GM21825 (cell line): Measurements from ENCODE around the gene PIP4K2A.
"Not testable (repeated sequence)": the region's sequence is repeated elsewhere in the genome, so short reads cannot be mapped to it uniquely, and the experiment has no call there.

Source experiments
- ATAC-seq: cut with Tn5 transposase; IDR thresholded peaks from one replicate; pipeline ENCODE4 v1.9.1; 2021; ENCODE audit warnings: mild to moderate bottlenecking, moderate library complexity; ENCODE audit not compliant: unreplicated experiment

The PIP4K2A gene

DNA sequence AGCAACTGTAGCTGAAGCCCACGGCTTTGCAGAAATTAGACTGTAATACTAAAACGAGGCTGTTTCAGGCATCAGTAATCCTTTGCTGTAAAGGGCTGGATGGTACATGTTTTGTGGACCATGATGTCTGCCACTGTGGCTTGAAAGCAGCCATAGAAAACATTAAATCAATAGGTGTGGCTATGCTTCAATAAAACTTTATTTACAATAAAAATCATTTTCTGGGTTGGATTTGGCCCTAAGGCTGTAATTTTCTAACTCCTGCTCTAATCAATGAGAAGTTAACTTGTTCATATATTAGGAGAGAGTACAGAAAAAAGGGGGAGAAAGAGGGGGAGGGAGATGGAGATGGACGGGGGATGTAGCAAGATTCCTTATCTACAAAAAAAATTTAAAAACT is 183.4 kb downstream of the PIP4K2A start:
- ATAC-seq = no peak

DNA sequence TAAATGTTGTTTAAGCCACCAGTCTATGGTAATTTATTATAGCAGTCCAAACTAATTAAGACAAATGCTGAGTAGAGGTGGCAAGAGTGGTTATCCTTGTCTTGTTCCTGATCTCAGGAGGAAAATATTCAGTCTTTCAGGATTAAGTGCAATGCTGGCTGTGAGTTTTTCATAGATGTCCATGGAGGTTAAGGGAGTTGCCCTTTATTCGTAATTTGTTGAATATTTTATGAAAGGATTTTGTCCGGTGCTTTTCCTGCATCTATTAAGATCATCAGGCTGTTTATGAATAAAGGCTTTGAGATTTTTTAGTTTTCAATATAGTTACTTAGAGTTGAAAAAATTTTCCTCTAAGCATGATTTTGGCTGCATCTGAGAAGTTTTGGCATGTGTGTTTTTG is 186.9 kb downstream of the PIP4K2A start:
- ATAC-seq = no peak

DNA sequence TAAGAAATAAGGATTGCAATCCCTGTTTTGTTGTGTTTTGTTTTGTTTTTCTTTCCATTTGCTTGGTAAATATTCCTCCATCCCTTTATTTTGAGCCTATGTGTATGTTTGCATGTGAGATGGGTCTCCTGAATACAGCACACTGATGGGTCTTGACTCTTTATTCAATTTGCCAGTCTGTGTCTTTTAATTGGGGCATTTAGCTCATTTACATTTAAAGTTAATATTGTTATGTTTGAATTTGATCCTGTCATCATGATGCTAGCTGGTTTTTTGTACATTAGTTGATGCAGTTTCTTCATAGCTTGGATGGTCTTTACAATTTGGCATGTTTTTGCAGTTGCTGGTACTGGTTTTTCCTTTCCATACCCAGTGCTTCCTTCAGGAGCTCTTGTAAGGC is 190.0 kb downstream of the PIP4K2A start:
- not testable (repeated sequence) for ATAC-seq

DNA sequence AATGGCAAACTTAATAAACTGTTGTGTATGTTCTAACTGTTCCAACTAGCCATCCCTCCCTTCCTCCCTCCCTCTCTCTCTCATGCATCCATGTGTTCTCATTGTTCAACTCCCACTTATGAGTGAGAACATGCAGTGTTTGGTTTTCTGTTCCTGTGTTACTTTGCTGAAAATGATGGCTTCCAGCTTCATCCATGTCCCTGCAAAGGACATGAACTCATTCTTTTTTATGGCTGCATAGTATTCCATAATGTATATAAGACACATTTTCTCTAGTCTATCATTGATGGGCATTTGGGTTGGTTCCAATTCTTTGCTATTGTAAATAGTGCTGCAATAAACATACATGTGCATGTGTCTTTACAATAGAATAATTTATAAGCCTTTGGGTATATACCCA is 193.7 kb downstream of the PIP4K2A start:
- ATAC-seq = not testable (repeated sequence)

DNA sequence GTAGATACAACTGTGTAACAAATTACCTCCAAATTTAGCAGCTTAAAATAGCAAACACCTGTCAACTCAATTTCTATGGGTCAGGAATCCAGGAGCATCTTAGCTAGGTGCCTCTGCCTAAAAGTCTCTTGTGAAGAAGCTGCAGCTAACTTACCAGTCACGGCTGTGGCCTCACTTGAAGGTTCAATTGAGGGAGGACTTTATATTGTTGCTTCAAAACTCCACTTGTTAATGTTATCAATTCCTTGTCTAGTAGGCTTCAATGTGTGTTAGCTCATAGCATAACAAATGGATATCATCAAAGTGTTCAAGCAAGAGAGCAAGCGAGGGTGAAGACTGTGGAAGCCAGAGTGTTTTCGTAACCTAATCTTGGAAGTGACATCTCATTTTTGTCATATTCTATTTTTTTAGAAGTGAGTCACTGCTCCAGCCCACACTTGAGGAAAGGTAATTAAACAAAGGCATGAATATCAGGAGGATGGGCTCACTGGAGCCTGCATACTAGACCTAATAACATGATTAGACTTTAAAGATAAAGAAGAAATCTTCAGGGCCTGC is 196.1 kb downstream of the PIP4K2A start:
- ATAC-seq = no peak

DNA sequence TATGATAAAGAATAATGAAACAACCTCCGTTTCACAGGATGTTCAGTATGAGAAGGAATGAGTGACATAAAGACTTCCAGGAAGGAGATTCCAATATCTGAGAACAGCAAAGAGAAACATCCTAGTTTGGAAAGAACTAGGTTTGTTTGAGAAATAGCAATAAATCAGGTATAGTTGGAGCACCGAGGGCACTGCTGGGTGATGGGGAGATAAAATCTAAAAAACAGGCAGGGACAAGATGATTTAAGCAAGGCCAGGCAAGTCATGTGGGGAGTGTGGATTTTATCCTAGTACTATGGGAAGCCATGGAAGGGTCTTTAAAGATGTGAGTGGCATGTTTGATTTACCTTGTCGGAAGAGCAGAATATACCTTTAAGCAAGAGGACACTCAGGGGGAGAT is 199.4 kb downstream of the PIP4K2A start:
- no peak for ATAC-seq

DNA sequence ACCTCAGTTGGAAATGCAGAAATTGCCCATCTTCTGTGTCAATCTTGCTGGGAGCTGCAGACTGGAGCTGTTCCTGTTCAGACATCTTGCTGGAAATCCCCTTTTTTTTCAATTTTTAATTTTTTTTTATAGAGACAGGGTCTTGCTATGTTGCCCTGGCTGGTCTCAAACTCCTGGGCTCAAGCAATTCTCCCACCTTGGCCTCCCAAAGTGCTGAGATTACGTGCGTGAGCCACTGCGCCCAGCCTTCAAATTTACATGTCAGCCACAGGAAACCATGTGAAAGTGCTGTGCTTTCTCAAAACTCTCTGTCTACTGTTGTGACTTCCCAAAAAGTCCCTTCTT is 200.0 kb downstream of the PIP4K2A start:
- not testable (repeated sequence) for ATAC-seq

DNA sequence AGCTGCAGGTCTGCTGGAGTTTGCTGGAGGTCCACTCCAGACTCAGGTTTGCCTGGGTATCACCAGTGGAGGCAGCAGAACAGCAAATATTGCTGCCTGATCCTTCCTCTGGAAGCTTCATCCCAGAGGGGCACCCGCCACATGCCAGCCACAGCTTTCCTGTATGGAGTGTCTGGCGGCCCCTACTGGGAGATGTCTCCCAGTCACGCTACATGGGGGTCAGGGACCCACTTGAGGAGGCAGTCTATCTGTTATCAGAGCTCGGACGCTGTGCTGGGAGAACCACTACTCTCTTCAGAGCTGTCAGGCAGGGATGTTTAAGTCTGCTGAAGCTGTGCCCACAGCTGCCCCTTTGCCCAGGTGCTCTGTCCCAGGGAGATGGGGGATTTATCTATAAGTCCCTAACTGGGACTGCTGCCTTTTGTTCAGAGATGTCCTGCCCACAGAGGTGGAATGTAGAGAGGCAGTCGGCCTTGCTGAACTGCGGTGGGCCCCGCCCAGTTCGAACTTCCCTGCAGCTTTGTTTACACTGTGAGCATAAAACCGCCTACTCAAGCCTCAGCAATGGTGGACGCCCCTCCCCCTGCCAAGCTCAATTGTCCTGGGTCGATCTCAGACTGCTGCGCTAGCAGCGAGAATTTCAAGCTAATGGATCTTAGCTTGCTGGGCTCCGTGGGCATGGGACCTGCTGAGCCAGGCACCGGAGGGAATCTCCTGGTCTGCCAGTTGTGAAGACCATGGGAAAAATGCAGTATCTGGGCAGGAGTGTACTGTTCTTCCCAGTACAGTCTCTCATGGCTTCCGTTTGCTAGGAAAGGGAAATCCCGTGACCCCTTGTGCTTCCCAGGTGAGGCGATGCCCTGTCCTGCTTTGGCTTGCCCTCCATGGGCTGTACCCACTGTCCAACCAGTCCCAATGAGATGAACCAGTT is 200.6 kb downstream of the PIP4K2A start:
- not testable (repeated sequence) for ATAC-seq

DNA sequence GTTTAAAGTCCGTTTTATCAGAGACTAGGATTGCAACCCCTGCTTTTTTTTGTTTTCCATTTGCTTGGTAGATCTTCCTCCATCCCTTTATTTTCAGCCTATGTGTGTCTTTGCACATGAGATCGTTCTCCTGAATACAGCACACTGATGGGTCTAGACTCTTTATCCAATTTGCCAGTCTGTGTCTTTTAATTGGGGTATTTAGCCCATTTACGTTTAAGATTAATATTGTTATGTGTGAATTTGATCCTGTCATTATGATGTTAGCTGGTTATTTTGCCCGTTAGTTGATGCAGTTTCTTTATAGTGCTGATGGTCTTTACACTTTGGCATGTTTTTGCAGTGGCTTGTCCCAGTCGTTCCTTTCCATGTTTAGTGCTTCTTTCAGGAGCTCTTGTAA is 202.4 kb downstream of the PIP4K2A start:
- ATAC-seq = not testable (repeated sequence)

DNA sequence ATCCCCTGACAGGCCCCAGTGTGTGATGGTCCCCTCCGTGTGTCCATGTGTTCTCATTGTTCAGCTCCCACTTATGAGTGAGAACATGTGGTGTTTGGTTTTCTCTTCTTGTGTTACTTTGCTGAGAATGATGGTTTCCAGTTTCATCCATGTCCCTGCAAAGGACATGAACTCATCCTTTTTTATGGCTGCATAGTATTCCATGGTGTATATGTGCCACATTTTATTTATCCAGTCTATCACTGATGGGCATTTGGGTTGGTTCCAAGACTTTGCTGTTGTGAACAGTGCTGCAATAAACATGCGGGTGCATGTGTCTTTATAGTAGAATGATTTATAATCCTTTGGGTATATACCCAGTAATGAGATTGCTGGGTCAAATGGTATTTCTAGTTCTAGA is 206.2 kb downstream of the PIP4K2A start:
- not testable (repeated sequence) for ATAC-seq

DNA sequence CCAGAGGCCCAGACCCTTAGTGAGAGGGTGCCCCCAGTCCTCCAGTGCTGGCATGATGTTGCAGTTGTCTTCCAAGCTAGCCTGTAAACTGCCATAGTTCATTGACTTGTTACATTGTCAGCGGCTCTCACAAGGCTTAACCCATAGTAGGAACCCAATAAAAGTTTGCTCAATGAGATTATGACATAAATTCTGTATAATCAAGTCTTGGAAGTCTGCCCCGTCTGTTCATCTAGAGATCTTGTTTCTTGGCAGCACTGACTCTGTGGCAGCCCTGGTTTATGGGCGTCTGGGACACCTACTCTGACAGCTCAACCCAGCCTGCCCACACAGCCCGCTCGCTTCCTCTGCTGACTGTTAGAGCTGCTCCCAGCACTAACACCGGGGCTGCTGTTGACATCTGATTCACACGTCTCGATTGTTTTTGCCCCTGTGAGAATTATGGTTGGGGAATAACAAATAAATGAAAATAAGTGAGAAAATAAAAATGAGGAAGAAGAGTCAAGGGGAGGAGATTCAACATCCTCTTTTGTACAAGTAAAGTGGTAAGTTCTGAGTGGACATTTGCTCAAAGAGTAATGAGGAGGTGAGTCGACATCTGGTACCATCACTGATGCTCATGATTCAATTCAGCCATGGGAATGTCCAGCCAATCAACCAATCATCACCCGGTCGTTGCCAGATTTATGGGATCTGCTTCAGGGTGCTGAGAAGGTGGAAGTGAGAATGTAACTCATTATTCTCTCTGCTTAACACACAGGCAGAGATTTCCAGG is 208.3 kb downstream of the PIP4K2A start:
- no peak for ATAC-seq

DNA sequence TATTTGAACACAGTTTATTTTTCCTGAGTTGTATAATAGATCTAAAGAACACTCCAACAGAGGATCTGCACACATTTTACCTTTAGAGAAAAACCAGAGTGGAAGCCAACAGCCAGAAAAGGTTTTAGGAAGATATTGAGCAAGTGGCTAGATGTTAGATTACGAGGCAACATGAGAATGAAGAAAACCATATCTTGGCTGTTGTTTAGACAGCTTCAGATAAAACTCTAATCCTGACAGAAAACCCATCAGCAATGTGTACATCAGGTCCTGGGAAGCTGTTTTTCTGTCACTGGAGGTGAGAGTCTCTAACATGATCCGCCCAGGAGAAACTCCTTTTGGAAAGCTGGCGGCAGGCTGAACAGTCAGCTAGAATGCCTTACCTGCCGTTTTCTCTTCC is 209.6 kb downstream of the PIP4K2A start:
- ATAC-seq = no peak

DNA sequence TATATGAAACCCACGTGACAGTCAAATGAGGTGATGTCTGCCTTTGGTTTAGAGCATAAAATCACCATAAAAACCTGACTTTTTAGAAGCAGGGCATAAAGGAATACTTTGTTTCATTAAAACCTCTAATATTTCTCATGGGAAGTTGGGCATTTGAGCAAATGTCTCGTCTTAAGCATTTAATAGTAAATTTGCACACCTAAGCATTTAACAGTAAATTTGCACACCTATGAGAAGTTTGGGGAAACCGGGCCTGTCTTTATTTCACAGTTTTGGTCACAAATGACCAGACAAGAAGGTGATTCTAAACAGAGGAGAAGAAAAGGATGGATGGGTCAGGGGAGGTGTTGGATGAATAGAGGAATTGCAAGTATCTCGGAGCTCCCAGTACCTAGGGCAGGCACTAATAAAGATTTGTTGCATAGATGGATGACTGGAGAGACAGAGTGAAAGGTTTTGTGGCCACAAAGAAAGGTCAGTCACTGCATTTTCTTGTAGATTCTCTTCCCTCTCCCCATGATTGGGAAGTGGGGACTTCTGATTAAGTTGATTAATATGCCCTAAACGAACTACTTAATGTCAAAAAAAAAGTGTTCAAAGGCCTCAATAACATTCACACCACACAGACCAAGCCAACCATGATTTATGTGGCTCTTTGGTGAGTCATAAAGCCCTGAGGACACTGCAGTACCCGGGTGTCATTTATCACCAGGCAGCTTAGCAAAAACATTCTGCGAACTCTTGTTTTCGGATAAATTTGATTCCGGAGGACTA is 210.9 kb downstream of the PIP4K2A start:
- no peak for ATAC-seq

DNA sequence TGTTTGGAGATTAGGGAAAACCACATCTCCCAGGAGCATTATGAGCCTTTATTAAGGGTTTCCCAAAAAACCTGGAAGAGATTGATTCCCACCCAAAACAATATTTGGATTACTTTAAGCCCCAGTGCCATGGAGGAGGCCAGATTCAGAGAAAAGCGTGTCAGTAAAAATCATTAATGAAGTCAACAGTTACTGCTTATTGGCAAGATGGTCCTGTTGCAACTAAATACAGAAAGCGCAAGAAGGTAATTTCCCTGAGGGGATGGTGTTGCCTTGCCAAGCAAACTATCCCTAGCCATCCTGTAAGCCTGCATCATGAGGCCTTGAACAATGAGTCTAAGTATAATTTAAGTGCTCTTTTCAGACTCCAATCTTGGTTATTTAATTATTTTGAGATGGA is 212.5 kb downstream of the PIP4K2A start:
- ATAC-seq = no peak

DNA sequence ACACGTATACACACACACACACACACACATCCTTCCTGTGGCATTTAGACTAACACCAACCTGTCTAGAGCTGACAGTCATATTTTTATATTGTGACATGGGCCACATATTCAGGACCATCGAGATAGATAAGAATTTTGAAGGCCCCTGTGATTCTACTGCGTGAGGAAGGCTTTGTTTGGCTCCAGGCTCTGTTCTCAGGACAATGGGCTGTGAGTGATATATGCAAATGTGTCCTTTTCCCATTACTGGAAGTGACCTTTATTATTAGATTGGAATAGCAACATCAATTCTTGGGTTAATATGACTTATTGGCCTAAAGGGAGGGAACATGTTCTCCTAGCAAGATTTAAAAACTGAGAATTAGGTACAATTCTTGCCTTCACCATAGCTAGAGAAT is 213.0 kb downstream of the PIP4K2A start:
- ATAC-seq = no peak

DNA sequence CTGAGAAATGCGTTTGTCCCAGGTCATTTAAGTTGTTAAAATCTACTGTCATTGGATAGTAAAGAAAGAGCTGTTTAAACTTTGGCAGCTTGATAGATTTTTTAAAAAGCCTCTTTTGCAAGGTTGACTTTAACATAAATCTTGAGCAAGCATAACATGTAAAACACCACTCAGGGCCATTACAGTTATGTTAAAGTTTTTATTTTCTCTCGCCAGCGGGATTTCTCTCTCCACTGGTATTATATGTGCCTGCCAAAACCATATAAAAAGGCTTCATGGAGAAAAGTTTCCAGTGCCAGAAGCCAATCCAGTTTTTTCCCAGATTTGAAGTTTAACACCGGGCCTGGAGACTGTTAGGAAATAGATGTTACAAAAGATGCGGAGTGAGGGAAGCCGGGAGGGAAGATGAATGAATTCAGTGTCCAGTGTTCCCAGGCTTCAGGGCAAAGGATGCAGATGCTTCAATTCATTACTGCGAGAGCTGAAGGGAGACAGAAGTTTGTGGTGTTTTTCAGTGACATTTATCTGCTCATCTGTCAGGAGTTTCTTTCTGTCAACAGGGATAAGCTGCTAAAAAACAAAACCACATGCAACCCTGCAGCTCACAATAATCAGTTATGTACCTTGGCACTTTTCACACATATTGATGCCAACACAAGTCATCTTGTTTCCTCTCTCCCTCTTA is 213.6 kb downstream of the PIP4K2A start:
- no peak for ATAC-seq

DNA sequence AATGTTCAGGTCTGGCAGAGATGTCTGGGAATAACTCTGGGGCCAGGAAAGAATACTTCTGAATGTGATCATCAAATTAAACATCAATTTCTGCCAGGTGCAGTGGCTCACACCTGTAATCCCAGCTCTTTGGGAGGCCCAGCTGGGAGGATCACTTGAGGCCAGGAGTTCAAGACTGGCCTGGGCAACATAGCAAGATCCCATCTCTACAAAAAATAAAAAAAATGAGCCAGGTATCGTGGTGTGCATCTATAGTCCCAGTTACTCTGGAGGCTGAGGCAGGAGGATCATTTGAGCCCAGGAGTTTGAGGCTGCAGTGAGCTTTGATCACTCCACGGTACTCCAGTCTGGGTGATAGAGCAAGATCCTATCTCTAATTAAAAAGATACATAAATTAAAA is 214.4 kb downstream of the PIP4K2A start:
- ATAC-seq = not testable (repeated sequence)

DNA sequence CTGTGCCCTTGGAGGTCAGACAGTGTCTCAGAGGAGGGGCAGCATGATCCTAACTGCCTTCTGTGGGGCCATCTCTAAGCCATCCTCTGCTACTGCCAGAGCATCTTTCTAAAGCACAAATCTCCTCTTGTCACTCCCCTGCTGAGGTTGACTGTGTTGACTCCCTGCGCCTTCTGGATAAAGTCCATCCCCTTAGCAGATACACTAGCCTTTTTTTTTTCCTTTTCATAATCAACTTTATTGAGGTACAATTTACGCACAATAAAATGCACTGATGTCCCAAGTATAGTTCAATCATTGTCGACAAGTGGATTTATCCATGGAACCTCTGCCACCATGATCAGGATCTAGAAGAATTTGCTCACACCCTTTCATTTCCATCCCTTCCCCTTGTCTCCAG is 219.0 kb downstream of the PIP4K2A start:
- ATAC-seq = no peak

DNA sequence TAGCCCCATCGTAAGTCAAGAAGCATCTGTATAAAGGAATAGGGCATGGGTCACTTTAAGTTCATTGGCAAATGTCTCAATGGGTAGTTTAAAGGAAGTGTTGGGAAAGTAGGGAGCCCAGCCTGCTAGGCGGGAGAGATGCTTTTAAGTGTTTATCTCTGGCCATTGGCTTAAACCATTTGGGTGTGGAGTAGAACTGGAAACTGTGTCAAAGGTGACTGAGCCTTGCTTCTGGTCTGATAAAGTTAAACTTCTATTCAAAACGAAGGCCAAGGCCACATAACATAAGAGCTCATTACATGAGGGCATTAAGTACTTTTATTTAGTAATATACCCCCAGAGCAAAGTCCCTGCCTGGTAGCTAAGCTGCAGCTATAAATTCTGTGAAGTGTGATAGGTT is 220.4 kb downstream of the PIP4K2A start:
- ATAC-seq = no peak

DNA sequence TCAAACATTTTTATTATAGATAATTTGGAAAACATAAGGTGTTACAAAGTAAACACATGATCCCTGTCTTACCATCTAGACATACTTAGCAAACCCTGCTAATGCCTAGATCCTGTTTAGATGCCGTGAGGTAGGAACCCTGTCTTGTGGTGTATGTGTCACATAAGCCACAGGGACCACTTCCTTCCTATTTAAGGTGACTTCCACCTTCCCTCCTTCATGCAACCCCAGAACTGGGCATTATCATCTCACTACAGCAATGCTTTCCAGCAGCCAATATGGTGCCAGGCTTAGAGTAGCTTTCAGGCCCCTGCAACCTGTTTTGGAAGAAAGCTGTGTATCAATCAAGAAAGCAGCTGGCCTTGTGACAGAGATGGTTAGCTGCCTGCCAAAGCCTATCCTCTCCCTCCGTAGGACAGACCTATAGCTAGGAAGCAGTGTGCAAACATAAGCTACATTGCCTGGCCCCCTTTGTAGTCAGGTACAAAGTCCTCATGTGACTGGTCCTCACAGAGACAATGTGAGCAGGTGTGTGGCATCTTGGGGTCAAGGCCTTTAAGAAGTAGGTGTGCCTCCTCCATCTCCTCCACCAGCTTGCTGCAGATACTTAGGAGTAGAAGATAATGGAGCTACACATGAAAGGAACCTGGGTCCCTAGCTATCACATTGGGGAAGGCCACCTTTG is 222.3 kb downstream of the PIP4K2A start:
- ATAC-seq = no peak
